Peyer's patch (tissue), 4 donors: ENCODE data around the gene DDR2.

Source experiments
- CTCF ChIP-seq, 6 experiments: fragments of 450-650 bp in 4 of 6; fragments of 200-600 bp in 2 of 6; sonication (generic) in 1 of 6; IDR thresholded peaks; one replicate each; pipeline ENCODE4 v1.5.1; 2017 to 2019; ENCODE audit warnings: antibody characterized with exemption in 6 of 6, mild to moderate bottlenecking in 3 of 6, moderate library complexity in 1 of 6
- POLR2A ChIP-seq, 2 donors: fragments of 450-650 bp; IDR thresholded peaks; one replicate each; pipeline ENCODE4 v1.5.1; 2017; ENCODE audit warnings: antibody characterized with exemption in 2 of 2, mild to moderate bottlenecking in 2 of 2, moderate library complexity in 2 of 2

GRCh38 chr1:162674034-162674608 is 41.9 kb downstream of the DDR2 start:
- TF ChIP-seq CTCF (IDR thresholded peaks at IDR 0.05), result no peak
- TF ChIP-seq POLR2A (IDR thresholded peaks at IDR 0.05), result no peak
